ENCODE measurements around the gene UPK1A.

The UPK1A gene

GRCh38 chr19:35693835-35694599 is 27.7 kb downstream of the UPK1A start:
- DNase-seq, result peak; percentile 92

GRCh38 chr19:35695895-35696422 is 29.6 kb downstream of the UPK1A start:
- no peak for DNase-seq

GRCh38 chr19:35696835-35697234 is 30.5 kb downstream of the UPK1A start:
- DNase-seq, result no peak

- peak; percentile 93 for DNase-seq
Measured at GRCh38 chr19:35702223-35703012, 36.1 kb downstream of the UPK1A start.

GRCh38 chr19:35703343-35703742 is 37.0 kb downstream of the UPK1A start:
- no peak for DNase-seq

- peak in 1 of 2 donors; percentile 37 for DNase-seq
Measured at GRCh38 chr19:35704218-35704617, 37.9 kb downstream of the UPK1A start, which contains the start of gene ZBTB32. ZBTB32 (plus strand) TSS chr19:35704558; CDS start chr19:35714627, 10,069 bp downstream.

- no peak for DNase-seq
Measured at GRCh38 chr19:35708391-35708790, 42.1 kb downstream of the UPK1A start.

GRCh38 chr19:35710784-35711723 is 44.7 kb downstream of the UPK1A start:
- peak; percentile 65 to 73 for DNase-seq

- DNase-seq, result peak; percentile 71 to 87
Measured at GRCh38 chr19:35712567-35713505, 46.5 kb downstream of the UPK1A start.

- no peak for DNase-seq
Measured at GRCh38 chr19:35713506-35713850, 47.2 kb downstream of the UPK1A start.

- no peak for DNase-seq
Measured at GRCh38 chr19:35713904-35714495, 47.7 kb downstream of the UPK1A start.

GRCh38 chr19:35714601-35715354 is 48.5 kb downstream of the UPK1A start:
- DNase-seq, result peak in 1 of 2 donors; percentile 52

- DNase-seq, result peak in 1 of 2 donors; percentile 27
Measured at GRCh38 chr19:35715355-35715809, 49.1 kb downstream of the UPK1A start.

GRCh38 chr19:35715981-35716800 is 49.9 kb downstream of the UPK1A start:
- peak in 1 of 2 donors; percentile 41 for DNase-seq

GRCh38 chr19:35716801-35717664 is 50.7 kb downstream of the UPK1A start:
- DNase-seq, result peak; percentile 95 to 97

GRCh38 chr19:35717665-35718344 is 51.5 kb downstream of the UPK1A start, which contains the start of gene KMT2B:
KMT2B (plus strand) TSS chr19:35718003; CDS start chr19:35718019, 16 bp downstream.
- no peak for DNase-seq

- DNase-seq, result peak; percentile 66 to 73
Measured at GRCh38 chr19:35718345-35719041, 52.2 kb downstream of the UPK1A start.
